NCI-H524 treated with DMSO at 0.1 percent for 48 hours (cell line): ENCODE measurements around the gene HLA-B.

Experiments used
- DNase-seq: peaks from one replicate; lab custom pipeline; 2025; lab: John Stamatoyannopoulos, UW

HLA-B gene

GRCh38 chr6:31352683-31353383, 4.1 kb downstream of the HLA-B start:
- no peak for DNase-seq

GRCh38 chr6:31352310-31352682, 4.7 kb downstream of the HLA-B start:
- DNase-seq, result no peak

DNA sequence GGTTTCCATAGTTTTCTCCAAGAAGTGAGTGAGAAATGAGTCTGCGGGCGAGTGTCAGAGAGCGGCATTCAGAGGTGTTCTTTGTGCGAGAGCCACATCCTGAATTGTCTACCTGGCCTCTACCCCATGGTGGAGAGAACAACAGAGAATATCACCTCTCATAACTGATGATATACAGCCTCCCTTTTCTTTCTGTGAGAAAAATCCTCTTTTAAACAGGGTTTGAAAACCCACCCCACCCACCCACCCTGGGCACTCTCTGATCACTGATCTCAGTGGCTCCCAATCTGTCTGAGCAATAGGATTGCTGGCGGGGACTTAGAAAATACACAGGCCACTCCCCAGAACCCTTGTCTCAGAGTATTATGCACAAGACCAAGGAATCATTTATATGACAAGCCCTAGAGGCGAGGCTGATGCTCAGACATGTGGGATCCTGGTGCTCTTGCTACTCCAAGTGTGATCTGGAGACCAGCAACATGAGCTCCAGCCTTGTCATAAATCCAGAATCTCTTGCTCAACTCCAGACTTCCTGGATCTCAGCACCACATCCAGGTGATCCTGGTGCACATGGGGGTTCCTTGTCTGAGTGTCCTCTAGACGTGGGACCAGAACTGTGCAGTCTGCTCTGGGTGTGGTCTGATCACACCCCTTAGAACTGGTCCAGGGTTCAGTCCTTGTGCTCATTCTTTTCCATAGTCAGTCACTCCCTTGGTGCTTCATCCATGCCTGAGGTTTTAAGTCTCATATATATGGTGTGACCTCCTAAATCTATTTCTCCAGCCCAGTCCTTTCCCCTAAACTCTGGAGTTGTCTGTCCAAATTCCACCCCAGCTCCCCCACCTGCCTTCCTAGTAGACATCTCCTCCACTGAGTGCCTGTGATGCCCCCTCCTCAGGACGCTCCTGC, 5.3 kb downstream of the HLA-B start:
- DNase-seq, result no peak

DNA sequence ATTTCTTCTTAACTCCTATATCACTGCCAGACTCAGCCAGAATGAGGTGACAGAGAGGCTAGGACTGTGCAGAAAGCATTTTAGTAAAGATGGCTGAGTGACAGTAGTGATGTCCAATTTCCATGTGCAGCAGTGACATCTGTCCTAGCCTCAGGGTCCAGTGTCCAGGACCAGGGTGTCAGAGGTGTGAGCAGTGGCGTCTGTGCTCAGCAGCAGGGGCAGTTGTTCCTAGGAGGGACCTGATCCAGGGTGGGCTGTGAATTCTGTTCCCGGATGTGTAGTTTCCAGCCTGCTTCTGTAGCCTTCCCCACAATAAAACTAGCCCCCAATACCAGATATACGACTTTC, 6.0 kb downstream of the HLA-B start:
- no peak for DNase-seq

- DNase-seq, result no peak
Observed at GRCh38 chr6:31350196-31351032, 6.6 kb downstream of the HLA-B start.

DNA sequence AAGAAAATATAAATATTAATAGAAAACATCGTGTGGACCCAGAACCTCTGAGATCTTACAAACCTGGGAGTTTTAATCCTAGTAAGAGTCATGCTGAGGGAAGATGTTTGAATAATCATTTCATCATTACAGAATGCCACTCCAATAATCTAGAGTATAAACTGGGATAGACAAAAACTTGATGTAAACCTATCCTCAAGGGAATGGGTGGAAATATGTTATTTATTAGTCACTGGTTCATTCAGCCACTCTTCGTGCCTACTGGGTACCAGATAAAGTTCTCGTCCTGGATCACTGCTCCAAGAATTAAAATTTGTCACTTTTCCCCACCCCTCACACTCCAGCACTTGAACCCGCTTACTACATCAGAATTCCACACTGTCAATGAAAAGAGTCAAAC, 7.7 kb downstream of the HLA-B start:
- DNase-seq, result no peak

- DNase-seq, result no peak
Observed at GRCh38 chr6:31345026-31345730, 11.8 kb downstream of the HLA-B start.

DNA sequence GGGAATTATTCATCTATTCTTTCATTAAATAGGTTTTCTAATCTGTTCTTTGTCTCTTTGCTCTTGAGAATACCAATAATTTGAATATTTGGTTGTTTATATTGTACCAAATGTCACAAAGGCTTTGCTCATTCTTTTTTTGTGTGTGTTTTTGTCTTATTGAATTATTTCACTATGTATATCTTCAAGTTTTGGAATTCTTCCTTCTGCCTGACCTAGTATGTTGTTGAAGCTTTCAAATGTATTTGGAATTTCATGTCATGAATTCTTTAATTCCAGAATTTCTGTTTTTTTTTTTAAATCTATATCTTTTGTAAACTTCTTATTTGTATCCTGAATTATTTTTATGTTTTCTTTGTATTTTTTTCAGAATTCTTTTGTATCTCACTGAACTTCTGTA, 16.8 kb downstream of the HLA-B start:
- DNase-seq, result no peak

- DNase-seq, result no peak
Observed at GRCh38 chr6:31339210-31339609, 17.8 kb downstream of the HLA-B start.

DNA sequence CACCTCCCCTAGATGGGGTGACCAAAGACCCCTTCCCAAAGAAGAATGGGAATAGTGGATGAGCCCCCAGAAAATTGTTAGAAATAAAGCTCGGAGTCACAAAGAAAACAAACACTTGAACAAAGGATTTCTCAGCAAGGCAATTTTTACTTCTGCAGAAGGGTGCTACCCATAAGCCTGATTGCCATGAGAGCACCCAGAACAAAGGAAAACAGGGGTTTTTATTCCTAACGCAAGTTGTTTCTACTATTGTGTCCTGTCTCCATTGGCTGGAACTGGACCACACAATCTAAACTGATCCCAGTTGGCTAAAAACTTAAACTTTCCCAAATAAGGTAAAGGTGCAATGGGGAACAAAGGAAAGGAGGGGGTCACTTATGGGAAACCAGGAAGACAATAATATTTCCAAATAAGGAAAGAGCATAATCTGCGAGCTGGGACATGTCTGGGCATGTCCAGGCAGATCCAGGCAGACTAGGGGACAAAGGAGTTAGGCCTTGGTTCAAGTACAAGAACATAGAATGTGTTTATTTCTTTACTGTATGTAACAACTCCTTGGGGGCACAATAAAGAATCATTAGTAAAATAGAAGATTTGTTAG, 20.0 kb downstream of the HLA-B start:
- DNase-seq, result no peak

DNA sequence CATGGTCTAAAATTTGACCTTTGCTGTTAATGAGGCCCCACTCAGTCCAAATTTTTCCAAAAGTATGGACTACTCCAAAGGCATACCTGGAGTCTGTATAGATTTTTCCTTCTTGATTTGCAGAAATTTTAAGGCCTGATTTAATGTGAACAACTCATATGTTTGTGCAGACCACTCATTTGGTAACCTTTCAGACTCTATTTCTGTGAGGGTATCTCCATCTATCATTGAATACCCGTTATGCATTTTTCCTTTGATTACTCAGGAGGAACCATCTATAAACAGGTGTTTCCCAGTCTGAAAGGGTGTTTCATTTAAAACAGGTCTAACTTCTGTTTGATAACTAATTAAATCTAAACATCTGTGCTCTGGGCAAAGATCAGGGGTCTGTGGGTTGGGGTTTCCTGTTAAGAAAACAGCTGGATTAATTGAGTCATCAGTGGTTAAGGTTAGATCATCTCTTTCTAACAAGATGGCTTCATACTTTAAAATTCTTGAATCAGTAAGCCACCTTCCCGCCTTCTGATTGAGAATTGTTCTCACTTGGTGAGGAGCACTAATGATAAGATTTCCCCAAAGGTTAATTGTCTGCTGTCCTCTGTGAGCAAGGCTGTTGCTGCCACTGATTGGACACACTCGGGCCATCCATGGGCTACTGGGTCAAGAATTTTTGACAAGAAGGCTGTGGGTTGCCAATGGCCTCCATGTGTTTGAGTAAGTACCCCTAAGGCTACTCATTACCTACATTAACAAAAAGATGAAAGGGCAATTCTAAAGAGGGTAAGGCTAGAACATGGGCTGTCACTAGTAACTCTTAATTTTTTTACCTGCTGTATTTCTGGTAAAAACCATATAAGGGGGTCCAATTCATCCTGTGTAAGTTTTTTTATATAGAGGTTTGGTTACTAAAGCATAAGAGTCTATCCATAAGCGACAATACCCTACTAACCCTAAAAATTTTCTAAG, 24.1 kb downstream of the HLA-B start:
- no peak for DNase-seq

GRCh38 chr6:31328355-31328960, 28.5 kb downstream of the HLA-B start:
- DNase-seq, result no peak

DNA sequence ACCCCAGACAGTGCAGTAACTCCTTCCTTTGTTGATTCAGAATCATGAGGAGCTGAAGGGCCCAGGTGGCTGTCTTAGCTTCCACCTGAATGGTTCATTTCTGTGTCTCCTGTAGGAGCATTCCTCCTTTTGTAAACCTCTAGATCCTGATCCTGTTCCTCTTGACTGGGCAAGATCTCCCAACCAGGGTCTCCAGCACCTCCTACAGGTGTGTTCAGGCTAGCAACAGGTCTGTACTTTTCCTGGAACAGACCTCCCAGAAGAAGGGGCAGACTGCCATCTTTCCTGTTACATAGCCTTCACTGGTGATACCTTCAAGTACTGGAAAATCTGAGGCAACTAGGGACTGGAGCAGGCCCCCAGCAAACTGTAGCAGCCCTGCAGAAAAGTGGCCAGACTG, 35.2 kb downstream of the HLA-B start:
- no peak for DNase-seq

DNA sequence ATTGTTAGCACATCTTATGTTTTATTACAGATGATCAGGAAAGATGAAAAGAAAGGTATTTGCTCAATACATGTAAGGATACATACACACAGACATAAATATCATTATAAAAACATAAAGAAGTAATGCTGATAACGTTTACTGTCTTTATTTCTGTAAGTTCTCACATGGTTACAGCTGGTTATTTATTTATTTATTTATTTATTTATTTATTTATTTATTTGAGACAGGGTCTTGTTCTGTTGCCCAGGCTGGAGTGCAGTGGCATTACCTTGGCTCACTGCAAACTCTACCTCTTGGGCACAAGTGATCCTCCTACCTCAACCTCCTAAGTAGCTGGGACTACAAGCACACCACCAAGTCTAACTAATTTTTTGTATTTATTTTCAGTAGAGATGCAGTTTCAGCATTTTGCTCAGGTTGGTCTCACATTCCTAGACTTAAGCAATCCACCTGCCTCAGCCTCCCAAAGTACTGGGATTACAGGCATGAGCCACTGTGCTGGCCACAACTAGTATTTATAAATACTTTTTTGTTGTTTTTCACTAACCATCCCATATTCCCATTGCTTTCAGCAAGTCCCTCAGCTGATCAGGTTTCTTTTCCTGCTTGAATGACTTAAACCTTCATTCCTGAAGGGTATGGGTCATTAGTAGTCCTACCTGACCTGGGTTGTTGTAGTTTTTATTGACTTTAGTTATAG, 35.8 kb downstream of the HLA-B start:
- no peak for DNase-seq

- no peak for DNase-seq
Observed at GRCh38 chr6:31317036-31317435, 39.9 kb downstream of the HLA-B start.

DNA sequence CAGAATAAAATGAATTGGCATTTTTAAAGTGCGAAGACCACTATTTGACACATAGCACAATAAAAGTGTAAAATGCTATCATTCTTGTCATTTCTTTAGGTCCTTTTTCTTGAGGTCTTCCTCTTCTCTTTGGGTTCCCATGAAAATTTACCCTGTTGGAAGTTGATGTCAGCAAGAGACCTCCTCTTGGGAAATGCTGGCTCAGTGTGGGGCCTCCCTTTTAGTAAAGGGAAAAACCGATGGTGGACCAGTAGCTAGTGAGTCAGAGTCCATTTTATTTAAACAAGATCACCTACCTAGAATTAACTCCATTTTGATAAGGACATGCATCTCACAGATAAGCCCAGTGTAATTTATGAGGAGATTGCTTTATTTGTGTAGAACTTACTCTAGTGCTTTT, 47.3 kb downstream of the HLA-B start:
- no peak for DNase-seq

GRCh38 chr6:31308845-31309175, 48.2 kb downstream of the HLA-B start:
- no peak for DNase-seq

GRCh38 chr6:31308050-31308844, 48.7 kb downstream of the HLA-B start:
- no peak for DNase-seq

GRCh38 chr6:31307669-31308049, 49.3 kb downstream of the HLA-B start:
- no peak for DNase-seq
